HepG2 (cell line): ENCODE measurements around the gene VAC14. TPM values are rescaled to one million over a fixed set of nuclear protein-coding genes. Genes with fewer than 3 reads are reported as not detected.

Experiments
- AGO2 ChIP-seq: fragments of 200-400 bp; formaldehyde crosslinking; optimal IDR thresholded peaks from 2 replicates; pipeline ENCODE3; 2017; ENCODE audit warnings: mild to moderate bottlenecking, low read depth, low read length, moderate library complexity
- ARHGAP35 ChIP-seq: sonication (generic); formaldehyde crosslinking; IDR thresholded peaks from 2 replicates; pipeline ENCODE4 v1.9.0; 2022; ENCODE audit warnings: mild to moderate bottlenecking, inconsistent platforms, moderate library complexity, missing genetic modification reagents, borderline replicate concordance
- E2F5 ChIP-seq: sonication (generic); formaldehyde crosslinking; conservative IDR thresholded peaks from 2 replicates; pipeline ENCODE4 v1.4.0; 2020; ENCODE audit warnings: missing genetic modification reagents
- FOXA1 ChIP-seq, 2 experiments: fragments of 450-650 bp in 1 of 2; sonication (generic) in 1 of 2; formaldehyde crosslinking in 1 of 2; IDR thresholded peaks; 2 replicates each; pipeline versions ENCODE4 v1.4.0 to v1.6.1; 2016 to 2020; ENCODE audit warnings: missing genetic modification reagents in 1 of 2
- FOXK2 ChIP-seq: fragments of 450-650 bp; IDR thresholded peaks from 2 replicates; pipeline ENCODE4 v1.6.1; 2016
- JUND ChIP-seq: sonication (generic); formaldehyde crosslinking; IDR thresholded peaks from 2 replicates; pipeline ENCODE4 v1.8.0; 2022; ENCODE audit warnings: mild to moderate bottlenecking, missing genetic modification reagents
- KDM4B ChIP-seq: sonication (generic); formaldehyde crosslinking; IDR thresholded peaks from 2 replicates; pipeline ENCODE4 v1.4.0; 2020; ENCODE audit warnings: missing genetic modification reagents
- LCORL ChIP-seq, 2 experiments: fragments of 450-650 bp in 1 of 2; sonication (generic) in 1 of 2; formaldehyde crosslinking in 1 of 2; IDR thresholded peaks; 2 replicates each; pipeline versions ENCODE4 v1.5.0 to v1.6.1; 2017 to 2020; ENCODE audit warnings: antibody characterized with exemption in 1 of 2, missing genetic modification reagents in 1 of 2
- MAFF ChIP-seq: IDR thresholded peaks from 2 replicates; pipeline ENCODE4 v1.6.1; 2011; ENCODE audit warnings: low read depth, low read length, improper control_type of control experiment
- POLR2A ChIP-seq, 2 experiments: IDR thresholded peaks; 2 replicates each; pipeline ENCODE4 v1.6.1; 2011; ENCODE audit warnings: low read depth in 2 of 2, low read length in 2 of 2, mild to moderate bottlenecking in 1 of 2, moderate library complexity in 1 of 2; ENCODE audit not compliant: insufficient read depth in 1 of 2
- POLR2AphosphoS2 ChIP-seq: IDR thresholded peaks from 2 replicates; pipeline ENCODE4 v1.6.1; 2011; ENCODE audit warnings: low read depth, low read length, improper control_type of control experiment
- POLR2AphosphoS5 ChIP-seq: IDR thresholded peaks from 2 replicates; pipeline ENCODE4 v1.6.1; 2012; ENCODE audit warnings: low read depth, low read length
- POLR2G ChIP-seq: fragments of 200-400 bp; formaldehyde crosslinking; IDR thresholded peaks from 2 replicates; pipeline ENCODE4 v1.6.1; 2018; ENCODE audit warnings: mild to moderate bottlenecking, low read depth, low read length, moderate library complexity
- SMAD3 ChIP-seq: sonication (generic); formaldehyde crosslinking; IDR thresholded peaks from 2 replicates; pipeline ENCODE4 v1.4.0; 2020; ENCODE audit warnings: missing genetic modification reagents
- TAF1 ChIP-seq: sonication (generic); formaldehyde crosslinking; IDR thresholded peaks from 2 replicates; pipeline ENCODE4 v1.4.0; 2020; ENCODE audit warnings: missing genetic modification reagents
- ZNF276 ChIP-seq: sonication (generic); formaldehyde crosslinking; IDR thresholded peaks from 2 replicates; pipeline ENCODE4 v1.4.0; 2020; ENCODE audit warnings: mild to moderate bottlenecking, low read depth, missing genetic modification reagents
- ZNF317 ChIP-seq: sonication (generic); formaldehyde crosslinking; IDR thresholded peaks from 2 replicates; pipeline ENCODE4 v1.5.0; 2020; ENCODE audit warnings: mild to moderate bottlenecking, missing genetic modification reagents
- ZNF572 ChIP-seq: sonication (generic); formaldehyde crosslinking; IDR thresholded peaks from 2 replicates; pipeline ENCODE4 v1.5.1; 2020; ENCODE audit warnings: mild to moderate bottlenecking, missing genetic modification reagents
- ZNF737 ChIP-seq: sonication (generic); formaldehyde crosslinking; IDR thresholded peaks from 2 replicates; pipeline ENCODE4 v1.5.0; 2020; ENCODE audit warnings: missing genetic modification reagents, mild to moderate bottlenecking, borderline replicate concordance
- polyA plus RNA-seq, 8 experiments: library from polyadenylated mRNA; depleted of rRNA in 3 of 8; stranded (reverse) in 7 of 8; unstranded in 1 of 8; fragments of >200 nt; fragmentation: Illumina TruSeq in 4 of 8; extraction: Trizol in 4 of 8; gene quantifications; 2 replicates each; pipeline versions ENCODE4 v1.2.1 to v1.2.3, GENCODE V29; 2011 to 2016; ENCODE audit warnings: low read depth in 4 of 8, missing spikeins in 1 of 8, mixed read lengths in 1 of 8; ENCODE audit not compliant: insufficient read depth in 1 of 8
- total RNA-seq, 5 experiments: library from RNA; depleted of rRNA; stranded (reverse); fragments of >200 nt; fragmentation: Illumina TruSeq; extraction: Trizol; gene quantifications; 2 replicates each; pipeline ENCODE4 v1.2.3, GENCODE V29; 2016; ENCODE audit warnings: low read depth in 1 of 5
- TF ChIP-seq, protein P1 (sequence below): sonication (generic); formaldehyde crosslinking; IDR thresholded peaks from 2 replicates; pipeline ENCODE4 v1.5.1; 2020; ENCODE audit warnings: mild to moderate bottlenecking, moderate library complexity, missing genetic modification reagents
- TF ChIP-seq, protein P2 (sequence below): sonication (generic); formaldehyde crosslinking; IDR thresholded peaks from 2 replicates; pipeline ENCODE4 v1.4.0; 2020; ENCODE audit warnings: missing genetic modification reagents

The VAC14 gene
- total and polyA plus RNA-seq, 2 of the 13 experiments (the other 11 are each of a cell fraction or from before 2014, with no cell fraction given) = 23.5 to 24.6 TPM

- TF ChIP-seq ZNF276 (CRISPR knock-in tag) (no peak), POLR2AphosphoS5 (peak; percentile 36), ARHGAP35 (0 out of 2 replicates have a peak, but pooled peaks have one; percentile 2), ZNF572 (CRISPR knock-in tag) (0 out of 2 replicates have a peak, but pooled peaks have one; percentile 56), POLR2AphosphoS2 (0 out of 2 replicates have a peak, but pooled peaks have one; percentile 37), FOXA1 (IDR thresholded peaks at IDR 0.05) (no peak), FOXA1 (CRISPR knock-in tag; IDR thresholded peaks at IDR 0.05) (no peak), AGO2 (peak; percentile 100), TAF1 (CRISPR knock-in tag) (no peak), JUND (CRISPR knock-in tag) (peak; percentile 32; the same call in 1 of the 2 replicates), SMAD3 (0 out of 2 replicates have a peak, but pooled peaks have one; percentile 23), KDM4B (CRISPR knock-in tag) (0 out of 2 replicates have a peak, but pooled peaks have one; percentile 46), POLR2A (IDR thresholded peaks at IDR 0.05; ENCODE audit: insufficient read depth in 1 of 2, low read depth in 2 of 2, low read length in 2 of 2) (peak; percentile 27 to 59; a peak in 2 of 4 replicates), LCORL (IDR thresholded peaks at IDR 0.05) (no peak), LCORL (CRISPR knock-in tag; IDR thresholded peaks at IDR 0.05) (no peak), FOXK2 (no peak), ZNF737 (no peak), POLR2G (peak; percentile 66), E2F5 (CRISPR knock-in tag) (no peak), MAFF (no peak), ZNF317 (CRISPR knock-in tag) (no peak)
- TF ChIP-seq, protein P1, sequence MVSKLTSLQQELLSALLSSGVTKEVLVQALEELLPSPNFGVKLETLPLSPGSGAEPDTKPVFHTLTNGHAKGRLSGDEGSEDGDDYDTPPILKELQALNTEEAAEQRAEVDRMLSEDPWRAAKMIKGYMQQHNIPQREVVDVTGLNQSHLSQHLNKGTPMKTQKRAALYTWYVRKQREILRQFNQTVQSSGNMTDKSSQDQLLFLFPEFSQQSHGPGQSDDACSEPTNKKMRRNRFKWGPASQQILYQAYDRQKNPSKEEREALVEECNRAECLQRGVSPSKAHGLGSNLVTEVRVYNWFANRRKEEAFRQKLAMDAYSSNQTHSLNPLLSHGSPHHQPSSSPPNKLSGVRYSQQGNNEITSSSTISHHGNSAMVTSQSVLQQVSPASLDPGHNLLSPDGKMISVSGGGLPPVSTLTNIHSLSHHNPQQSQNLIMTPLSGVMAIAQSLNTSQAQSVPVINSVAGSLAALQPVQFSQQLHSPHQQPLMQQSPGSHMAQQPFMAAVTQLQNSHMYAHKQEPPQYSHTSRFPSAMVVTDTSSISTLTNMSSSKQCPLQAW = 0 out of 2 replicates have a peak, but pooled peaks have one; percentile 33
- TF ChIP-seq, protein P2, sequence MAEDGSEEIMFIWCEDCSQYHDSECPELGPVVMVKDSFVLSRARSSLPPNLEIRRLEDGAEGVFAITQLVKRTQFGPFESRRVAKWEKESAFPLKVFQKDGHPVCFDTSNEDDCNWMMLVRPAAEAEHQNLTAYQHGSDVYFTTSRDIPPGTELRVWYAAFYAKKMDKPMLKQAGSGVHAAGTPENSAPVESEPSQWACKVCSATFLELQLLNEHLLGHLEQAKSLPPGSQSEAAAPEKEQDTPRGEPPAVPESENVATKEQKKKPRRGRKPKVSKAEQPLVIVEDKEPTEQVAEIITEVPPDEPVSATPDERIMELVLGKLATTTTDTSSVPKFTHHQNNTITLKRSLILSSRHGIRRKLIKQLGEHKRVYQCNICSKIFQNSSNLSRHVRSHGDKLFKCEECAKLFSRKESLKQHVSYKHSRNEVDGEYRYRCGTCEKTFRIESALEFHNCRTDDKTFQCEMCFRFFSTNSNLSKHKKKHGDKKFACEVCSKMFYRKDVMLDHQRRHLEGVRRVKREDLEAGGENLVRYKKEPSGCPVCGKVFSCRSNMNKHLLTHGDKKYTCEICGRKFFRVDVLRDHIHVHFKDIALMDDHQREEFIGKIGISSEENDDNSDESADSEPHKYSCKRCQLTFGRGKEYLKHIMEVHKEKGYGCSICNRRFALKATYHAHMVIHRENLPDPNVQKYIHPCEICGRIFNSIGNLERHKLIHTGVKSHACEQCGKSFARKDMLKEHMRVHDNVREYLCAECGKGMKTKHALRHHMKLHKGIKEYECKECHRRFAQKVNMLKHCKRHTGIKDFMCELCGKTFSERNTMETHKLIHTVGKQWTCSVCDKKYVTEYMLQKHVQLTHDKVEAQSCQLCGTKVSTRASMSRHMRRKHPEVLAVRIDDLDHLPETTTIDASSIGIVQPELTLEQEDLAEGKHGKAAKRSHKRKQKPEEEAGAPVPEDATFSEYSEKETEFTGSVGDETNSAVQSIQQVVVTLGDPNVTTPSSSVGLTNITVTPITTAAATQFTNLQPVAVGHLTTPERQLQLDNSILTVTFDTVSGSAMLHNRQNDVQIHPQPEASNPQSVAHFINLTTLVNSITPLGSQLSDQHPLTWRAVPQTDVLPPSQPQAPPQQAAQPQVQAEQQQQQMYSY = no peak
Observed at GRCh38 chr16:70661918-70662641, 138.9 kb downstream of the VAC14 start (continued).
